OCI-LY3 (cell line): ENCODE data around the gene SLC38A7.

Experiments used
- CTCF ChIP-seq: fragments of 200-600, 300-600 bp; sonication (generic); IDR thresholded peaks from 2 replicates; pipeline ENCODE4 v1.5.1; 2014; ENCODE audit warnings: antibody characterized with exemption, low read length, low read depth
- EZH2phosphoT487 ChIP-seq: fragments of 200-600 bp; shearing (Covaris generic); IDR thresholded peaks from 2 replicates; pipeline ENCODE4 v1.6.1; 2018; ENCODE audit warnings: antibody characterized with exemption, mixed run types, low read depth

GRCh38 chr16:58654560-58655214, 29.9 kb downstream of the SLC38A7 start:
- TF ChIP-seq CTCF (no peak), EZH2phosphoT487 (no peak)
